ENCODE results near the gene CEP70.
"Not testable (repeated sequence)": the region's sequence is repeated elsewhere in the genome, so short reads cannot be mapped to it uniquely, and the experiment has no call there.

CEP70 gene

DNA sequence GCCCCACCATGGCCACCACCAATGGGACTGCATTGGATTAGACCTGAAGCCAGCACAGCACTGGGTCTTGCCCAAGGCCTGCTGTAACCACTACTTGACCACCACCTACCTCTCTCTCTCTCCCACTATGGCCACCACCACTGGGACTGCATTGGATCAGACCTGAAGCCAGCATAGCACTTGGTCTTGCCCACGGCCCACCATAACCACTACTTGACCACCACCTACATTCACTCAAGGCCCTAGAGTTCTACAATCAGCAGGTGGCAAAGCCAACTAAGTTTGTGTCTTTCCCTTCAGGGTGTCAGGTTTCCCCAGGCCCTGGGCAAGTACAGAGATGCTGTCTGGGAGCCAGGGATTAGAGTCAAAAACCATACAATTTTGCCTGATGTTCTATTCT is 102.1 kb downstream of the CEP70 start:
- H3K4ac ChIP-seq (ENCODE audit: low read depth, low read length), result no peak overlapping the region
- no CpG with 5 or more reads among the region's 1 CpG for WGBS (ENCODE audit: extremely low coverage, insufficient coverage, insufficient read length)

DNA sequence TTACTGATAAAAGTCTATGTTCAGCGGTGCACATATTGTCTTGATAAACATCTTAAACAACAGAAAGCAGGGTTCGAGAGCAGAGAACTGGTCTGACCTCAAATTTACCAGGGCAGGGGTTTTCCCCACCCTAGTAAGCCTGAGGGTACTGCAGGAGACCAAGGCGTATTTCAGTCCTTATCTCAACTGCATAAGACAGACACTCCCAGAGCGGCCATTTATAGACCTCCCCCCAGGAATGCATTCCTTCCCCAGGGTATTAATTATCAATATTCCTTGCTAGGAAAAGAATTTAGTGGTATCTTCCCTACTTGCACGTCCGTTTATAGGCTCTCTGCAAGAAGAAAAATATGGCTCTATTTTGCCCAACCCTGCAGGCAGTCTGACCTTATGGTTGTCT is 107.5 kb downstream of the CEP70 start:
- no CpG with 5 or more reads among the region's 6 CpGs for WGBS (ENCODE audit: extremely low coverage, insufficient coverage, insufficient read length)
- H3K27me3 ChIP-seq (ENCODE audit: insufficient read depth, low read length); H4K12ac ChIP-seq (ENCODE audit: low read depth, low read length); H4K91ac ChIP-seq (ENCODE audit: low read depth, low read length); H2BK120ac ChIP-seq (ENCODE audit: insufficient read depth, low read length, poor library complexity); H3K27ac ChIP-seq (ENCODE audit: low read depth, low read length); H2AFZ ChIP-seq (ENCODE audit: insufficient read depth, low read length, poor library complexity); DNase-seq; H2BK12ac ChIP-seq (ENCODE audit: low read length); H3K23ac ChIP-seq (ENCODE audit: low read length); H2BK5ac ChIP-seq (ENCODE audit: low read depth, low read length, poor library complexity); H3K14ac ChIP-seq (ENCODE audit: low read length); H3K18ac ChIP-seq (ENCODE audit: low read length); H3K79me2 ChIP-seq (ENCODE audit: control insufficient read depth, insufficient read depth, low read length, poor library complexity); H3K79me1 ChIP-seq (ENCODE audit: low read length); H2AK5ac ChIP-seq (ENCODE audit: low read length); H4K8ac ChIP-seq (ENCODE audit: low read depth, low read length); H3K9ac ChIP-seq (ENCODE audit: low read length); H3K36me3 ChIP-seq (ENCODE audit: control insufficient read depth in 1 of 2, insufficient read depth in 2 of 2, low read length in 2 of 2); H3K4me2 ChIP-seq (ENCODE audit: low read length); H3K4ac ChIP-seq (ENCODE audit: low read depth, low read length); H3K4me3 ChIP-seq (ENCODE audit: low read depth, low read length); H3K4me1 ChIP-seq (ENCODE audit: control insufficient read depth in 1 of 2, insufficient read depth in 2 of 2, low read length in 2 of 2); H3K9me3 ChIP-seq (ENCODE audit: insufficient read depth, low read depth, low read length): not testable (repeated sequence)

More for the DNA sequence above, 102.1 kb downstream of the CEP70 start:
- Histone ChIP-seq H3K27me3 (ENCODE audit: insufficient read depth, low read length) (no peaks in the 10 kb centered on the region), H3K79me1 (ENCODE audit: low read length) (no peaks in the 10 kb centered on the region), H2AFZ (ENCODE audit: insufficient read depth, low read length, poor library complexity) (no peak overlapping the region), H3K4me1 (ENCODE audit: control insufficient read depth in 1 of 2, insufficient read depth in 2 of 2, low read length in 2 of 2) (no peaks in the 10 kb centered on the region), H2AK5ac (ENCODE audit: low read length) (no peak overlapping the region), H2BK12ac (ENCODE audit: low read length) (no peak overlapping the region), H3K18ac (ENCODE audit: low read length) (no peak overlapping the region), H4K12ac (ENCODE audit: low read depth, low read length) (no peak overlapping the region), H3K9me3 (ENCODE audit: insufficient read depth, low read depth, low read length) (no peaks in the 10 kb centered on the region), H2BK120ac (ENCODE audit: insufficient read depth, low read length, poor library complexity) (no peak overlapping the region), H3K27ac (ENCODE audit: low read depth, low read length) (no peak overlapping the region), H3K4me2 (ENCODE audit: low read length) (no peak overlapping the region), H4K91ac (ENCODE audit: low read depth, low read length) (no peak overlapping the region), H3K23ac (ENCODE audit: low read length) (no peak overlapping the region), H3K4me3 (ENCODE audit: low read depth, low read length) (no peak overlapping the region), H3K79me2 (ENCODE audit: control insufficient read depth, insufficient read depth, low read length, poor library complexity) (no peaks in the 10 kb centered on the region), H3K36me3 (ENCODE audit: control insufficient read depth in 1 of 2, insufficient read depth in 2 of 2, low read length in 2 of 2) (no peaks in the 10 kb centered on the region), H2BK5ac (ENCODE audit: low read depth, low read length, poor library complexity) (no peak overlapping the region), H3K14ac (ENCODE audit: low read length) (no peak overlapping the region), H3K9ac (ENCODE audit: low read length) (no peak overlapping the region), H4K8ac (ENCODE audit: low read depth, low read length) (no peak overlapping the region)
- no peak for DNase-seq

DNA sequence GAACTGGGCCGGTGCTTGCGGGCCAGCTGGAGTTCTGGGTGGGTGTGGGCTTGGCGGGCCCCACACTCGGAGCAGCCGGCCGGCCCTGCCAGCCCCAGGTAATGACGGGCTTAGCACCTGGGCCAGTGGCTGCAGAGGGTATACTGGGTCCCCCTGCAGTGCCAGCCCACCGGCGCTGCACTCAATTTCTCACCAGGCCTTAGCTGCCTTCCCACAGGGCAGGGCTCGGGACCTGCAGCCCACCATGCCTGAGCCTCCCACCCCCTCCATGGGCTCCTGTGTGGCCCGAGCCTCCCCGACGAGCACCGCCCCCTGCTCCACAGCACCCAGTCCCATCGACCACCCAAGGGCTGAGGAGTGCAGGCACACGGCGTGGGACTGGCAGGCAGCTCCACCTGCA is 109.4 kb downstream of the CEP70 start:
- H3K14ac ChIP-seq (ENCODE audit: low read length); H3K4me3 ChIP-seq (ENCODE audit: low read depth, low read length); H3K79me1 ChIP-seq (ENCODE audit: low read length); H3K9ac ChIP-seq (ENCODE audit: low read length); H3K18ac ChIP-seq (ENCODE audit: low read length); H2AFZ ChIP-seq (ENCODE audit: insufficient read depth, low read length, poor library complexity); H2AK5ac ChIP-seq (ENCODE audit: low read length); H3K27ac ChIP-seq (ENCODE audit: low read depth, low read length); H3K4me2 ChIP-seq (ENCODE audit: low read length); H4K12ac ChIP-seq (ENCODE audit: low read depth, low read length); H3K36me3 ChIP-seq (ENCODE audit: control insufficient read depth in 1 of 2, insufficient read depth in 2 of 2, low read length in 2 of 2); H4K91ac ChIP-seq (ENCODE audit: low read depth, low read length); H2BK12ac ChIP-seq (ENCODE audit: low read length); DNase-seq; H3K4ac ChIP-seq (ENCODE audit: low read depth, low read length); H3K4me1 ChIP-seq (ENCODE audit: control insufficient read depth in 1 of 2, insufficient read depth in 2 of 2, low read length in 2 of 2); H2BK120ac ChIP-seq (ENCODE audit: insufficient read depth, low read length, poor library complexity); H4K8ac ChIP-seq (ENCODE audit: low read depth, low read length); H3K23ac ChIP-seq (ENCODE audit: low read length); H3K9me3 ChIP-seq (ENCODE audit: insufficient read depth, low read depth, low read length); H3K79me2 ChIP-seq (ENCODE audit: control insufficient read depth, insufficient read depth, low read length, poor library complexity); H3K27me3 ChIP-seq (ENCODE audit: insufficient read depth, low read length); H2BK5ac ChIP-seq (ENCODE audit: low read depth, low read length, poor library complexity): not testable (repeated sequence)
- WGBS (ENCODE audit: extremely low coverage, insufficient coverage, insufficient read length), result no CpG with 5 or more reads among the region's 17 CpGs

DNA sequence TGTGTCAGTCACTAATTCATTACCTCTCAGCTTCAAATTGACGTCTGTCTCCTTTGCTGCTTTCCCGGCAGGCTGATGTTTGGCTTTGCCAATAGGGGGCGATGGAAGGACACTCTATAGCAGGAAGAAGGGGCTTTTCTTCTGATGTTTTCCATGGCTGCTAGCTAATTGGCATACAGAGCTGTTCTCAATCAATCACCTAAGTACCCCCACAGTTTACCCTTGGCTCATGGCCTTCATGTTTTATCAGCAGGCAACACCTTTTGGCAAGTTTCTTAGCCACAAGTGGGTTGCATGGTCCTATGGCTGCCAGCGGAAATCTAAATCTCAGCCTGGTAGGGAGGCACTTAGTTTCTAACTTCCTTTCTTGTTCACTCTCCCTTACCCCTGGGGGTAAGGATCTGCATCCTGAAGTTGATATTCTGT is 114.6 kb downstream of the CEP70 start:
- no peak overlapping the region for H3K18ac ChIP-seq (ENCODE audit: low read length)
- no peak overlapping the region for H3K14ac ChIP-seq (ENCODE audit: low read length)
- H3K79me1 ChIP-seq (ENCODE audit: low read length), result no peaks in the 10 kb centered on the region
- H3K36me3 ChIP-seq (ENCODE audit: control insufficient read depth in 1 of 2, insufficient read depth in 2 of 2, low read length in 2 of 2), result no peaks in the 10 kb centered on the region
- no peaks in the 10 kb centered on the region for H3K9me3 ChIP-seq (ENCODE audit: insufficient read depth, low read depth, low read length)
- H2BK5ac ChIP-seq (ENCODE audit: low read depth, low read length, poor library complexity), result no peak overlapping the region
- H2AFZ ChIP-seq (ENCODE audit: insufficient read depth, low read length, poor library complexity), result no peak overlapping the region
- no peak overlapping the region for H2AK5ac ChIP-seq (ENCODE audit: low read length)
- no peaks in the 10 kb centered on the region for H3K27me3 ChIP-seq (ENCODE audit: insufficient read depth, low read length)
- H4K91ac ChIP-seq (ENCODE audit: low read depth, low read length), result no peak overlapping the region
- H4K12ac ChIP-seq (ENCODE audit: low read depth, low read length), result no peak overlapping the region
- H3K23ac ChIP-seq (ENCODE audit: low read length), result no peak overlapping the region
- peaks cover 0 to 3% of the 10 kb centered on the region in 2 experiments for H3K4me1 ChIP-seq (ENCODE audit: control insufficient read depth in 1 of 2, insufficient read depth in 2 of 2, low read length in 2 of 2)
- peak in 1 of 2 donors; percentile 55 for DNase-seq
- no peak overlapping the region for H3K4me3 ChIP-seq (ENCODE audit: low read depth, low read length)
- WGBS (ENCODE audit: extremely low coverage, insufficient coverage, insufficient read length), result no CpG with 5 or more reads among the region's 4 CpGs
- no peak overlapping the region for H2BK120ac ChIP-seq (ENCODE audit: insufficient read depth, low read length, poor library complexity)
- no peak overlapping the region for H3K27ac ChIP-seq (ENCODE audit: low read depth, low read length)
- H2BK12ac ChIP-seq (ENCODE audit: low read length), result no peak overlapping the region
- H3K9ac ChIP-seq (ENCODE audit: low read length), result no peak overlapping the region
- no peaks in the 10 kb centered on the region for H3K79me2 ChIP-seq (ENCODE audit: control insufficient read depth, insufficient read depth, low read length, poor library complexity)
- H3K4me2 ChIP-seq (ENCODE audit: low read length), result no peak overlapping the region
- no peak overlapping the region for H4K8ac ChIP-seq (ENCODE audit: low read depth, low read length)
- no peak overlapping the region for H3K4ac ChIP-seq (ENCODE audit: low read depth, low read length)

Data from trophoblast cell (in vitro differentiated cells and primary cell).